Measurements from ENCODE around the gene PLEKHM1. TPM values are rescaled to one million over a fixed set of nuclear protein-coding genes. Genes with fewer than 3 reads are reported as not detected.
"Not testable (repeated sequence)": the region's sequence is repeated elsewhere in the genome, so short reads cannot be mapped to it uniquely, and the experiment has no call there.

PLEKHM1 gene
- total RNA-seq, 1 donor from 2014 or later = 35.6 TPM

DNA sequence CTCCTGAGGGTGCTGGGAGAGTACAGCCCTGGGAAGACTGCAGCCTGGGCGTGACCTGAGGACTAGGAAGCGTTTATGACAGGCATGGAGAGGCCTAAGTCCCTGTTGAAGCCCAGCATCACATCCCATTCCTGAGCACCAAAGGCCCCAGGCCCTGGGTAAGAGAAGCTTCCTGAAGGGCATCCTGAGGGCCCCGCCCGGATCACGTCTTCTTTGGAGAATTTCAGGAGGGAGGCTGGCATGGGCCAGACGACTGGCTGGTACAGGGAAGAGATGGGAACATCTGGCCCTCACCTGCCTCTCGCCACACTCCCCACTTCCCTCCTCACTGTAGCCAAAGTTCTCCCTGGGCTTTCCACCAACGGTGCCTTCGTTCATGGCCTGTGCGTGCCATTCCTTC is 46.2 kb downstream of the PLEKHM1 start:
- H3K4me3 Mint-ChIP-seq; H3K9me3 Mint-ChIP-seq; H3K27ac Mint-ChIP-seq; H3K27me3 Mint-ChIP-seq (ENCODE audit: insufficient read depth); DNase-seq (ENCODE audit: low spot score); intact Hi-C loops (cut with micrococcal nuclease): not testable (repeated sequence)
- Mint-ChIP-seq H3K4me1 (ENCODE audit: low read depth) (peaks cover 45% of the 10 kb centered on the region), H3K36me3 (ENCODE audit: low read depth) (peaks cover 16% of the 10 kb centered on the region)

DNA sequence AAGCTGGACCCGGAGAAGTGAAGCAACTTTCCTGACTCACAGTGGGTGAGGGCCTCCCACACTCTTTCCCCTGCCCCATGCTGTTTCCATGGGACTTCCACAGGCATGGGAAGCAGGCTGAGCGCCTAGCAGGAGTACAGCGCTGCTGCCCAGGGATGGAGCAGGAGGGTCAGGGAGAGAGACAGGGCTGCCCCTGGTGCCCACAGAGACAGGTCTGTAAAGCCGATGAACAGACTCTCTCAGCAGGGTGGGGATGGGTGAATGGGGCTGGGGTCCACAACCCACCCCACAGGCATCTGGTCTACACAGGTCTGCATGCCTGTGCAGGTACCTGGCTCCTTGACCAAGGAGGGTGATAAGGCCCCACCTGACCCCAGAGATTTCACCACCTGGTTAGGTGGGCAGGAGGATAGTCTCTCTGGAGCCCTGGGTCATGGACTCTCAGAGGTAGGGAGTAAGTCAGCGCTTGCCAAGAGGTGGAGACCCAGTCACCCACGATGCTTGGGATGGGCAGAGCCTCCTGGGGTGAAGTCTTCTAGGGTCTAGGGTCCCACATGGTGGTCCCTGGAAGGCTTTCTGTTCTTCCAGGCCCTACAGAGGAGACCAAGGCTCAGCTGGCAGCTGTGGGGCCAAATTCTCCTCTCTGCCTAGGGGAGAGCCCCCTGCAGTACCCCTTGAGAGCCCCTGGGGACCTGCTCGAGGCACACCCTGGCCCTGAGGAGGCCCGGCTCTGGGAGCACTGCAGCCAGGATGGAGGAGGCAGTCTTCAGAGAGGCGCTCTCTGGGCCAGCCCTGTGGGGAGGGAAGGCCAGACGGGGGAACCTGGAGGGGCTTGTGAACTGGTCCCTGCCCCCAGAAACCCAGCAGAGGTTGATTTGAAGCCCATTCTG is 46.9 kb downstream of the PLEKHM1 start:
- intact Hi-C loops (cut with micrococcal nuclease); H3K27me3 Mint-ChIP-seq (ENCODE audit: insufficient read depth); H3K27ac Mint-ChIP-seq; DNase-seq (ENCODE audit: low spot score); H3K9me3 Mint-ChIP-seq; H3K4me3 Mint-ChIP-seq: not testable (repeated sequence)
- Mint-ChIP-seq H3K36me3 (ENCODE audit: low read depth) (peaks cover 12% of the 10 kb centered on the region), H3K4me1 (ENCODE audit: low read depth) (peaks cover 40% of the 10 kb centered on the region)

DNA sequence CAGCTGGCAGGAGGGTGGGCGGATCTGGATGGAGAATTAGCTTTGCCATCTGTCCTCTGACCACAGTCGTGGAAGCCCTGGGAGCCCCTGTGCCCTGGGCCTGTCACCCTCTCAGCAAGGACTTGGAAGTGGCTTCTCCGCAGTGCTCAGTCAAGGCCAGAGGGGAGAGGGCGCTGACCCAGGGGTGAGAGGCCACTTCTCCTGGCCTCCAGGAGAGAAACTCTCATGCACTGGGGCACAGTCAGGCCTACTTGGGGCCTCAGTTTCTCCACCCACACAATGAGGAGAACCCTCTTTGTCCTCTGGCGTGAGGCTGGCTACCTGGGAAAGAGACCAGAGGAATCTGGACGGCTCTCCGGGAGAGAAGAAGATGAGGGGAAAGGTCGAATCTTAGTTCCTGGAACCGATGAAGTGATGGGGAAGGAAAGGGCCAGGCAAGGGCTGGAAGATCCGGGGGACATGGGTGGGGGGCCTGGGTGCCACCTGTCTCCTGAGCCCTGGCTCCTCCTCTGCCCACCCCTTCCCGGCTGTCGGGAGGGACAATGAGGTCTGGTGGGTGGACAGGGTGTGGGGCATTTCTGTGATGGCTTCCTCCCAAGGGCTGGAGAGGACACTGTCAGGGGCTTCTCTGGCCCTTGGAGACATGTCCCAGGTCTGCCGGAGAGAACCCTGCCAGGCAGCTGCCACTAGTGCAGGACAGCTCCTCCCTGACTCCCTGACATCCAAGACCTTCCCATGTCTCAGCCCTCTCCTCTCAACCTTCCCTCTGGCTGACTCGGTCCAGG is 48.8 kb downstream of the PLEKHM1 start:
- DNase-seq (ENCODE audit: low spot score) = no peak
- Mint-ChIP-seq H3K36me3 (ENCODE audit: low read depth) (peaks cover 10% of the 10 kb centered on the region), H3K27ac (no peak overlapping the region), H3K4me3 (no peak overlapping the region), H3K4me1 (ENCODE audit: low read depth) (peaks cover 30% of the 10 kb centered on the region), H3K27me3 (ENCODE audit: insufficient read depth) (no peaks in the 10 kb centered on the region), H3K9me3 (no peaks in the 10 kb centered on the region)
- intact Hi-C loops (cut with micrococcal nuclease) = no loop called here

DNA sequence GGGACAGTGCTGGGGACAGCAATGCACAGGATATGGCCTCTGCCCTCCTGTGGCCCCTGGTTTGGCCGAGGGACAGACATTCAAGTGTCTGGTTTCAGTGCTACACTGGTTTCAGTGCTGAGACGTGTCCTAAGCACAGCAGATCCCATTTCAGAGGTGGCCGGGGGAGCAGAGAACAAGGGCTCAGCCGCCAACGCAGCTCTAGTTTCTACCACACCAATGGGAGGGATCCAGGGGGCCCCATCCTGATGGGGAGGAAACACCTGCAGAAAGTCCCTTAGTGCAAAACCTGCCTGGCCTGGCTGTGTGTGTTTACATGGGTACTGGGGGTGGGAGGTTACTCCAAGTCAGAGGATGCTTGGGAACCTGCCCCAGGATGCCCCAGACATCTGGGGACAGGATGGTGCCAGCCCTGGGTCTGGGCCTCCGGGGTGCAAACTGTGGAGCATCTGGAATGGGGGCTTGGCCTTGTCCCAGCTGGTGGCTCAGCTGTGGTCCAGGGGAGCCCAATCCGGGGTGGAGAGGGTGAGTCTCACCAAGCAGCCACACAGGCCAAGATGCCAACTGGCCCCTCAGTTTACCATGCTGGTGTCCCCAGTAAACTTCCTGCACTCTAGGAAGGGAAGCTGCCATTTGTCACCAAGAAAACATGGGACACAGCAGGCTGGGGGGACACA is 49.5 kb downstream of the PLEKHM1 start:
- DNase-seq (ENCODE audit: low spot score); H3K9me3 Mint-ChIP-seq; H3K4me3 Mint-ChIP-seq; H3K27me3 Mint-ChIP-seq (ENCODE audit: insufficient read depth); intact Hi-C loops (cut with micrococcal nuclease): not testable (repeated sequence)
- H3K27ac Mint-ChIP-seq = peak overlapping the region; percentile 8
- H3K4me1 Mint-ChIP-seq (ENCODE audit: low read depth) = peaks cover 24% of the 10 kb centered on the region
- H3K36me3 Mint-ChIP-seq (ENCODE audit: low read depth) = peaks cover 13% of the 10 kb centered on the region

DNA sequence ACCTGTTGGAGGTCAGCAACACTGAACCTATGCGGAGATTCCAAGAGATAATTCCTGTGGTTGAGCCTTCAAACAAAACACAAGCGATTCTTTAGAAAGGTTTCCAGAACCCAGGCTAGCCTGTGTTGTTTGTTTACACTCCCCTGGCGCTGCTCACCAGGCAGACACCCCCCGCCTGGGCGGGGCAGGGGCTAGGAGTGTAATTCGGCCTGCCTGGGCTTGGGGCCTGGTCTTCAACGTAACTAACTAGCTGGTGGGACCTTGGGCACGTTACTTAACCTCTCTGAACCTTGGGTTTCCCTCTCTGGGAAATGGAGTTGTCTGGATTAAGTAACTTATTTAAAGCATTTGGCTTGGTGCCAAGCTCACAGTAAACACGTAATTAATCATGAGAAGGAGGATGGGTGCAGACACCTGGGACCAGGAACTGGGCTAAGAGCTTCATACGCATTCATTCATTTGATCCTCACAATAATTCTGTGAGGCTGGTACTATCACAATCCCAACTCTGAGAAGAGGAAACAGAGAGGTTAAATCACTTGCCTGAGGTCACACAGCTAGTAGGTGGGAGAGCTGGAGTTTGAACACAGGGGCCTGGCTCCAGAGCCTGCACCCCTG is 50.3 kb downstream of the PLEKHM1 start:
- Mint-ChIP-seq H3K4me3 (no peak overlapping the region), H3K27me3 (ENCODE audit: insufficient read depth) (no peaks in the 10 kb centered on the region), H3K4me1 (ENCODE audit: low read depth) (peaks cover 19% of the 10 kb centered on the region), H3K27ac (peak overlapping the region; percentile 8), H3K36me3 (ENCODE audit: low read depth) (peaks cover 10% of the 10 kb centered on the region), H3K9me3 (no peaks in the 10 kb centered on the region)
- intact Hi-C loops (cut with micrococcal nuclease) = no loop called here
- no peak for DNase-seq (ENCODE audit: low spot score)

DNA sequence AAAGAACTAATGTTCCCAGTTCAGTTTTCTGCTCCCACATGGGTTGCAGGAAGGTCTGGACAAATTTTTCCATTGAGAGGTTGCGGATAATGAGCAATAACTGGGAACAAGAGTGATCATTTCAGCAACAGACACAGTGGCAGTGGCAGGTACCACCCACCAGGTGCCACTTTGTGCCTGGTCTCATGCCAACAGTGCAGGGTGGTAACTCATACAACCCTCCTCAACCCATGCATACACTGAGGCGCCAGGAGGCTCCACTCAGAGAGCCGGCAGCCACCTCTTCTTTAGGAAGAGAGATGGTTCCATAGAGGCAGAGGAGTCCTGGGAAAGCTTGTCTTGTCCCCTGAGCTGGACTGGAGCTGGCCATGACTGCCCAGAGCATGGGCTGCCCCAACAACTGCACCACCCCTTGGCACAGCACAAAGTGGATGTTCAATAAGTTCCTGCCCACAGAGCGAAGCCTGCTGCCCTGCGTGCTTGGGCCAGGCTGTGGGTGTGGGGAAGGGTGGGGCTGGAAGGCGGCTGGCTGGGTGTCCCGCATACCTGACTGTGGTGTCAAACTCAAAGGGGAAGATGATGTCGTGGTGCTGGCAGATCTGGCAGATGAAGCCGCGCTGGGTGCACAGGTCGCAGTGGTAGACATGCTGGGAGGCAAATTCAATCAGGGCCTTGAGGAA is 51.5 kb downstream of the PLEKHM1 start:
- H3K4me3 Mint-ChIP-seq = no peak overlapping the region
- H3K9me3 Mint-ChIP-seq = no peaks in the 10 kb centered on the region
- no peak for DNase-seq (ENCODE audit: low spot score)
- no peak overlapping the region for H3K27ac Mint-ChIP-seq
- H3K27me3 Mint-ChIP-seq (ENCODE audit: insufficient read depth) = no peaks in the 10 kb centered on the region
- intact Hi-C loops (cut with micrococcal nuclease) = no loop called here
- H3K36me3 Mint-ChIP-seq (ENCODE audit: low read depth) = peaks cover 6% of the 10 kb centered on the region
- peaks cover 14% of the 10 kb centered on the region for H3K4me1 Mint-ChIP-seq (ENCODE audit: low read depth)

DNA sequence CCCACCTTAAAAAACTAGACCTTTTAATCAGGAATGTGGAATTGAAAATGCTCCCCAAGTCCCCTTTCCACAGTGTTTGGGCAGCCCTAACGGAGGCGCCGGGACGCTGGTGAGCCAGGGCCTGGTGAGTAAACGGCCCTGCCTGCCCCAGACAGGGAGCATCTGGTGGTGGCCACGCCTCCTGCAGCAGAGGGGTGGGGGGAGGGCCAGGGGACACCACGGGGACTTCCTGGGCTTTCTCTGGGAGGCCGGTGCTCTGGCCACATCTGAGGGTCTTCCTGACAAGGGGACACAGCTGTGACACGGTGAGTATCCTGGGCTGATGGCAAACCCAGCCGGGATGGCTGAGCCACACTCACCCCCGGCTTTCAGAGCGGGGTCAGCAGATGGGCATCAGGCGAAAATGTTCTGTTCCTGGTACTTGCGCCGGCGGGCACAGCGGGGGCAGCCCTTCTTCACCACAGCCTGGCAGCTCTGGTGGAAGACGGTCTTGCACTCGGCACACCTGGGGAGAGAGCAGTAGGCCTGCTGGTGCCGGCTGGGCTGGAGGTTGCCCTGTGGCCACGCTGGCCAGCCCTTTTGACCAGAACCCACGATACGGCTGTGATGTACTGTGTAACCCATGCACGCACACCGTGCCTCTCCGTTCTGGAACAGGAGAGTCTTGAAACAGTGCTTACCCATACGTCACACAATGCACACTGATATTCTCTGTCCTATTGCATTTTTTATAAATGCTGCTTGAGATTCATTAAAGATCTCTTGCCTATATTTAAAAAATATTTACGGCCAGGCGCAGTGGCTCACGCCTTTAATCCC is 52.8 kb downstream of the PLEKHM1 start:
- no peaks in the 10 kb centered on the region for H3K27me3 Mint-ChIP-seq (ENCODE audit: insufficient read depth)
- intact Hi-C loops (cut with micrococcal nuclease) = no loop called here
- H3K27ac Mint-ChIP-seq = peak overlapping the region; percentile 15
- H3K36me3 Mint-ChIP-seq (ENCODE audit: low read depth) = peaks cover 6% of the 10 kb centered on the region
- peaks cover 14% of the 10 kb centered on the region for H3K4me1 Mint-ChIP-seq (ENCODE audit: low read depth)
- DNase-seq (ENCODE audit: low spot score) = no peak
- H3K4me3 Mint-ChIP-seq = no peak overlapping the region
- no peaks in the 10 kb centered on the region for H3K9me3 Mint-ChIP-seq

DNA sequence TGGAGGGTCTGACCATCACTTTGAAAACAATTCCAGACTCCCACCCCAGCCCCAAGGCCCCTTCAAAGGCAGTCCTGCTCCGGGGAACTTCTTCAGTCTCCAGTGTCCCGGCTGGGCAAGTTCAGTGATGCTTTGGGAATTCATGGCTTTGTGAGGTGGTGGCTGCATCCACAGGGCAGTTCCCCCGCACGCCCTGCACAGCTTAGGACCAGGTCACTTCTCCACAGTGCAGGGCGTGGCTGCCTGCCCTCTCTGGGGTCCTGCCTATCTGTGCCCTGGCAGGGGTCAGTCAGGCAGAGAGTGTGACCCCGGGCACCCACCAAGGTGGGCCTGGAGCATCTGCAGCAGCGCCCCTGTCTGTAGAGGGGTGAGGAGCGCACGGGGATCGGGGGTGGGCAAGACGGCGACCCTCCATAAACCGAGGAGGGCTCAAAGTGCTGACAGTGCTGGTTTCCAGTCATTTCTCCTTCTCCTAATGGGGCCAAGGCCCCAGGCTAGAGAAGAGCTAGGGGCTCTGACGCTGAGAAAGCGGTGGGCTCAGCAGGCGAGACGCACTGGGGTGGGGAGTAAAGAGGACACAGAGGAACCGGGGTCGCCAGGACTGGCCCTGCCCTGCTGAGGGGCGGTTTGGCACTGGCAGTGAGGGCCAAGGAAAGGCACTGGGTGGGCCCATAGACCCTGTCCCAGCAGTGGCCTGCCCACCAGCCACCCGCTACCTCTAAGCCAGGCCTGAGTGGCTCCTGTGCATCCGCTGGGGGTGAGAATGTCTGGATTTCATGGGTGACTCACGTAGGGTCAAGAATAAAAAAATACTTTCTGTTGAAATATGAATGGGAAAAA is 53.7 kb downstream of the PLEKHM1 start:
- Mint-ChIP-seq H3K4me1 (ENCODE audit: low read depth) (peaks cover 14% of the 10 kb centered on the region), H3K4me3 (no peak overlapping the region), H3K36me3 (ENCODE audit: low read depth) (peaks cover 6% of the 10 kb centered on the region), H3K9me3 (no peaks in the 10 kb centered on the region), H3K27ac (no peak overlapping the region), H3K27me3 (ENCODE audit: insufficient read depth) (no peaks in the 10 kb centered on the region)
- intact Hi-C loops (cut with micrococcal nuclease) = no loop called here
- no peak for DNase-seq (ENCODE audit: low spot score)

DNA sequence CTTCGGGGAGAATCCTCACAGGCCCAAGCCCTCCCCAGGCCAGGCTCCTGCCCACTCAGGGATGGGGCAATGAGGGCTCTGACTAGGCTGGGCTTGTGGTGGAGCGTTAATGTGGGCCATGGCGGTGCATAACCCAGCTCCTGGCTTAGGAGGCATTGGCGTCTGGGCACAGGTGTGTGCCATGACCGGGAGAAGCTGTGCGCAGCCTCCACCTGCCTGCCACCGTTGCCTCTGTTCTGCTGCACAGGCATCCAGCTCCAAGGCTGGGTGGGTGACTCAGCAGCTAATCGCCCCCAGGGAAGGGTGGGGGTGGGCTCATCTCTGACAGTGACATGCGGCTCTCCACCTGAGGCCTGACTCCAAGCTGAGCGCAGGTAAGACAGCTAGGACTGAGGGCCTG is 54.4 kb downstream of the PLEKHM1 start:
- Mint-ChIP-seq H3K27me3 (ENCODE audit: insufficient read depth) (no peaks in the 10 kb centered on the region), H3K4me1 (ENCODE audit: low read depth) (peaks cover 16% of the 10 kb centered on the region), H3K27ac (no peak overlapping the region), H3K9me3 (no peaks in the 10 kb centered on the region), H3K4me3 (no peak overlapping the region), H3K36me3 (ENCODE audit: low read depth) (peaks cover 3% of the 10 kb centered on the region)
- intact Hi-C loops (cut with micrococcal nuclease) = no loop called here
- no peak for DNase-seq (ENCODE audit: low spot score)

DNA sequence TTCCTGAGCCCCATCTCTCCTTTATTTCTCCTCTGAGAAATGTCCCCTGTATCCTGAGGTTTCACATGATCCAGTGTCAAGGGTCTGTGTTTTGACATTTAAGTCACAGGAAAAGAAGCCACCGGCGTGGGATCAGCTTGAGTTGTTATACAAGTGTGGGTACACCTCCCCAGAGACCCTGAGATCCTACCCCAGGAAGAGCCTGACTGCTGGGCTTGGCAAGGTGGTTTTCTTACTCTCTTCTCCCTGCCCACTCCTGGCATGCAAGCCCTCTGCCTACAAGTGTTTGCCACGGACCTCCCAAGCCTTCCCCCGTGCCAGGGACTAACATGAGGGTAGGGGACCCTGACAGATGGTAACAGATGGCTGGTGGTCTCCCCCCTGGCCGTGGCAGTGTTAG is 55.0 kb downstream of the PLEKHM1 start:
- H3K9me3 Mint-ChIP-seq = no peaks in the 10 kb centered on the region
- no peak overlapping the region for H3K4me3 Mint-ChIP-seq
- H3K27ac Mint-ChIP-seq = no peak overlapping the region
- H3K36me3 Mint-ChIP-seq (ENCODE audit: low read depth) = peaks cover 3% of the 10 kb centered on the region
- no peaks in the 10 kb centered on the region for H3K27me3 Mint-ChIP-seq (ENCODE audit: insufficient read depth)
- intact Hi-C loops (cut with micrococcal nuclease) = no loop called here
- peaks cover 16% of the 10 kb centered on the region for H3K4me1 Mint-ChIP-seq (ENCODE audit: low read depth)
- no peak for DNase-seq (ENCODE audit: low spot score)

DNA sequence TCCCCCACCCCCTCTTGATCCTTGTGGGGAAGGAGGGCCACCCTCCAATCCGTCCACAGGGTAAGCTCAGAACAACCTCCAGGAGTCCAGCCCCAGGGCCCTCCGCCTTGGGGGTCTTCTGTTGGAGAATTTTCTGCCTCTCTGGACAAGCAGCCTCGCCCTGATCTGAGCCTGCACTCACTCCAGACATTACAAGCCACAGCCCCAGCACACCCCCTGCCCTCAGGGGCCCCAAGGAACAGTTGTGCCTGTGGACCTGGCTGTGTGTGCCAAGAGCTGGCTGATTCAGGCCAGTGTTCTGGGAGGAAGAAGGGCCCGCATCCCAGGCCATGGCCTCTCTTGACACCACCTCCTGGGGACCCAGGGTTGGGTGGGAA is 57.4 kb downstream of the PLEKHM1 start:
- H3K4me1 Mint-ChIP-seq (ENCODE audit: low read depth) = peaks cover 21% of the 10 kb centered on the region
- no peak for DNase-seq (ENCODE audit: low spot score)
- no peaks in the 10 kb centered on the region for H3K9me3 Mint-ChIP-seq
- intact Hi-C loops (cut with micrococcal nuclease) = no loop called here
- peaks cover 3% of the 10 kb centered on the region for H3K36me3 Mint-ChIP-seq (ENCODE audit: low read depth)
- no peak overlapping the region for H3K27ac Mint-ChIP-seq
- H3K4me3 Mint-ChIP-seq = peak overlapping the region; percentile 70
- H3K27me3 Mint-ChIP-seq (ENCODE audit: insufficient read depth) = no peaks in the 10 kb centered on the region
